Body of pancreas (tissue), 4 donors: ENCODE data around the gene CNPY1.

Experiments used
- CTCF ChIP-seq, 7 experiments: fragments of 450-650 bp in 4 of 7; fragments of 200-600 bp in 3 of 7; sonication (generic) in 3 of 7; IDR thresholded peaks; one replicate each; pipeline ENCODE4 v1.5.1; 2016 to 2019; ENCODE audit warnings: antibody characterized with exemption in 7 of 7
- POLR2A ChIP-seq, 3 donors: fragments of 450-650 bp; IDR thresholded peaks; one replicate each; pipeline ENCODE4 v1.6.1; 2016; ENCODE audit warnings: antibody characterized with exemption in 3 of 3, mild to moderate bottlenecking in 2 of 3

GRCh38 chr7:155588468-155588998 lies 42.2 kb upstream of the CNPY1 start:
- TF ChIP-seq CTCF (IDR thresholded peaks at IDR 0.05), result no peak
- TF ChIP-seq POLR2A (IDR thresholded peaks at IDR 0.05), result no peak
